ENCODE measurements around the gene PRRG2. TPM values are rescaled to one million over a fixed set of nuclear protein-coding genes. Genes with fewer than 3 reads are reported as not detected.

PRRG2 gene
- total RNA-seq, 1 experiment from 2014 or later, result 0.64 TPM

DNA sequence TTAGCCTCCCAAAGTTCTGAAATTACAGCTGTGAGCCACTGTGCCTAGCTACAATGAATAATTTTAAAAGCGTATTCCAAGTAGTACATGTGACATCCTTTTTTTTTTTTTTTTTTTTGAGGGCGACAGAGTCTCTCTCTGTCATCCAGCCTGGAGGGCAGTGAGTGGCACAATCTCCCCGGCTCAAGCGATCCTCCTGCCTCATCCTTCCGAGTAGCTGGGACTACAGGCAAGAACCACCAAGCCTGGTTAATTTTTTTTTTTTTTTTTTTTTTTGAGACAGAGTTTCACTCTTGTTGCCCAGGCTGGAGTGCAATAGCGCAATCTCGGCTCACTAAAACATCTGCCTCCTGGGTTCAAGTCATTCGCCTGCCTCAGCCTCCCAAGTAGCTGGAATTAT lies 6.1 kb downstream of the PRRG2 start:
- no TSS peak for BruUV-seq (replicated peaks)
- H3K27ac ChIP-seq (ENCODE audit: low read length), result no peak overlapping the region
- no peak for TF ChIP-seq POLR2AphosphoS5 (IDR thresholded peaks at IDR 0.05; ENCODE audit: low read depth, low read length)
- TF ChIP-seq, protein P1, sequence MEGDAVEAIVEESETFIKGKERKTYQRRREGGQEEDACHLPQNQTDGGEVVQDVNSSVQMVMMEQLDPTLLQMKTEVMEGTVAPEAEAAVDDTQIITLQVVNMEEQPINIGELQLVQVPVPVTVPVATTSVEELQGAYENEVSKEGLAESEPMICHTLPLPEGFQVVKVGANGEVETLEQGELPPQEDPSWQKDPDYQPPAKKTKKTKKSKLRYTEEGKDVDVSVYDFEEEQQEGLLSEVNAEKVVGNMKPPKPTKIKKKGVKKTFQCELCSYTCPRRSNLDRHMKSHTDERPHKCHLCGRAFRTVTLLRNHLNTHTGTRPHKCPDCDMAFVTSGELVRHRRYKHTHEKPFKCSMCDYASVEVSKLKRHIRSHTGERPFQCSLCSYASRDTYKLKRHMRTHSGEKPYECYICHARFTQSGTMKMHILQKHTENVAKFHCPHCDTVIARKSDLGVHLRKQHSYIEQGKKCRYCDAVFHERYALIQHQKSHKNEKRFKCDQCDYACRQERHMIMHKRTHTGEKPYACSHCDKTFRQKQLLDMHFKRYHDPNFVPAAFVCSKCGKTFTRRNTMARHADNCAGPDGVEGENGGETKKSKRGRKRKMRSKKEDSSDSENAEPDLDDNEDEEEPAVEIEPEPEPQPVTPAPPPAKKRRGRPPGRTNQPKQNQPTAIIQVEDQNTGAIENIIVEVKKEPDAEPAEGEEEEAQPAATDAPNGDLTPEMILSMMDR (IDR thresholded peaks at IDR 0.05), result no peak
- TF ChIP-seq, protein P2, sequence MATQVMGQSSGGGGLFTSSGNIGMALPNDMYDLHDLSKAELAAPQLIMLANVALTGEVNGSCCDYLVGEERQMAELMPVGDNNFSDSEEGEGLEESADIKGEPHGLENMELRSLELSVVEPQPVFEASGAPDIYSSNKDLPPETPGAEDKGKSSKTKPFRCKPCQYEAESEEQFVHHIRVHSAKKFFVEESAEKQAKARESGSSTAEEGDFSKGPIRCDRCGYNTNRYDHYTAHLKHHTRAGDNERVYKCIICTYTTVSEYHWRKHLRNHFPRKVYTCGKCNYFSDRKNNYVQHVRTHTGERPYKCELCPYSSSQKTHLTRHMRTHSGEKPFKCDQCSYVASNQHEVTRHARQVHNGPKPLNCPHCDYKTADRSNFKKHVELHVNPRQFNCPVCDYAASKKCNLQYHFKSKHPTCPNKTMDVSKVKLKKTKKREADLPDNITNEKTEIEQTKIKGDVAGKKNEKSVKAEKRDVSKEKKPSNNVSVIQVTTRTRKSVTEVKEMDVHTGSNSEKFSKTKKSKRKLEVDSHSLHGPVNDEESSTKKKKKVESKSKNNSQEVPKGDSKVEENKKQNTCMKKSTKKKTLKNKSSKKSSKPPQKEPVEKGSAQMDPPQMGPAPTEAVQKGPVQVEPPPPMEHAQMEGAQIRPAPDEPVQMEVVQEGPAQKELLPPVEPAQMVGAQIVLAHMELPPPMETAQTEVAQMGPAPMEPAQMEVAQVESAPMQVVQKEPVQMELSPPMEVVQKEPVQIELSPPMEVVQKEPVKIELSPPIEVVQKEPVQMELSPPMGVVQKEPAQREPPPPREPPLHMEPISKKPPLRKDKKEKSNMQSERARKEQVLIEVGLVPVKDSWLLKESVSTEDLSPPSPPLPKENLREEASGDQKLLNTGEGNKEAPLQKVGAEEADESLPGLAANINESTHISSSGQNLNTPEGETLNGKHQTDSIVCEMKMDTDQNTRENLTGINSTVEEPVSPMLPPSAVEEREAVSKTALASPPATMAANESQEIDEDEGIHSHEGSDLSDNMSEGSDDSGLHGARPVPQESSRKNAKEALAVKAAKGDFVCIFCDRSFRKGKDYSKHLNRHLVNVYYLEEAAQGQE (IDR thresholded peaks at IDR 0.05; ENCODE audit: insufficient read depth in 1 of 2, low read depth in 2 of 2, low read length in 1 of 2), result no peak
- no peak for TF ChIP-seq TCF7L2 (IDR thresholded peaks at IDR 0.05; ENCODE audit: low read depth, low read length)
- TF ChIP-seq SIN3A (IDR thresholded peaks at IDR 0.05; ENCODE audit: borderline replicate concordance, insufficient read depth, low read depth, low read length), result no peak
- ChIA-PET POLR2A (no interaction called here), CTCF (no interaction called here)
- ATAC-seq (no peak), DNase-seq (ENCODE audit: low read depth, low spot score) (no peak)
- no peak overlapping the region for H3K4me3 ChIP-seq (ENCODE audit: low read depth in 2 of 2, low read length in 2 of 2)
- no peaks in the 10 kb centered on the region for H3K4me1 ChIP-seq (ENCODE audit: control insufficient read depth, insufficient read depth, low read length)
- in situ Hi-C loops (cut with HindIII; ENCODE audit: low pct_unique_long_range_greater_than_20kb, low sequenced_read_pairs), result no loop called here
- H3K9me3 ChIP-seq (ENCODE audit: control insufficient read depth, insufficient read depth, low read depth, low read length), result no peaks in the 10 kb centered on the region
- no peaks in the 10 kb centered on the region for H3K27me3 ChIP-seq (ENCODE audit: control insufficient read depth, insufficient read depth, low read length)
- intact Hi-C loops (cut with micrococcal nuclease; ENCODE audit: unreplicated experiment), result no loop called here
- H3K36me3 ChIP-seq (ENCODE audit: control insufficient read depth, insufficient read depth, low read length), result peaks cover 4% of the 10 kb centered on the region; the same call in 1 of the 2 replicates

DNA sequence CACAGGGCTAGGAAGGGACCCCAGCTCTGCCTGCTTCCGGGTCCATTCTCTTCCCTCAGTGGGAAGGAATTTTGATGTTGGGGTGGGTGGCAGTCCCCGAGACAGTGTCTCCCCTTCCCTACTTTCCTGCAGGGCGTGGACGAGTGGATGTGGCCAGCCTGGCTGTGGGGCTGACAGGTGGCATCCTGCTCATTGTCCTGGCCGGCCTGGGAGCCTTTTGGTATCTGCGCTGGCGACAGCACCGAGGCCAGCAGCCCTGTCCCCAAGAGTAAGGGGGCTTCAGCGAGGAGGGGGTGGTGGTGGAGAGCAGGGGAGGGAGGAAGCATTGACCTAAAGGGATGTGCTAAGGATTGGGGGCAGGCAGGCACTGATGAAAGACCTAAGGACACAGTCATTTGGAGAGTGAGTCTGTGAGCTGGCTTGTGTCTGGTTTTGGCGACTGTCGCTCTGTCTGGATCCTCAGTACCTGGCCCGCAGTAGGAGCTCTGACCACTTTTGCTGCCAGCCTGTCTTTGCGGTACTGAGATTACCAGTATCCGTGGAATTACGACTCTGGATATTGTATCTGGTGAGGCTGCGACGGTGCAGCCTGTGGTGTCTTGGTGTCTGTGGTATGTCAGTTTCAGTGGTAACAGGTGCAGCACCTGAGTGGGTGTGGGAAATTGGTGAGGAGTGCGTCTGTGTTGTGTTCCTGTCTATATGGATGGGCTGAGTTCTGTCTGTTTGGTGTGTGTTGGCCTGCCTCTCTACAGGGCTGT lies 7.4 kb downstream of the PRRG2 start:
- ChIA-PET CTCF (no interaction called here), POLR2A (no interaction called here)
- intact Hi-C loops (cut with micrococcal nuclease; ENCODE audit: unreplicated experiment), result no loop called here
- Histone ChIP-seq H3K4me1 (ENCODE audit: control insufficient read depth, insufficient read depth, low read length) (peaks cover 1% of the 10 kb centered on the region), H3K27me3 (ENCODE audit: control insufficient read depth, insufficient read depth, low read length) (no peaks in the 10 kb centered on the region), H3K9me3 (ENCODE audit: control insufficient read depth, insufficient read depth, low read depth, low read length) (no peaks in the 10 kb centered on the region), H3K36me3 (ENCODE audit: control insufficient read depth, insufficient read depth, low read length) (peaks cover 4% of the 10 kb centered on the region; the same call in 1 of the 2 replicates), H3K27ac (ENCODE audit: low read length) (no peak overlapping the region), H3K4me3 (ENCODE audit: low read depth in 2 of 2, low read length in 2 of 2) (no peak overlapping the region)
- in situ Hi-C loops (cut with HindIII; ENCODE audit: low pct_unique_long_range_greater_than_20kb, low sequenced_read_pairs), result no loop called here
- DNase-seq (ENCODE audit: low read depth, low spot score), result no peak
- ATAC-seq, result no peak
- no peak for TF ChIP-seq SIN3A (IDR thresholded peaks at IDR 0.05; ENCODE audit: borderline replicate concordance, insufficient read depth, low read depth, low read length)
- no peak for TF ChIP-seq TCF7L2 (IDR thresholded peaks at IDR 0.05; ENCODE audit: low read depth, low read length)
- TF ChIP-seq, protein P2 (IDR thresholded peaks at IDR 0.05; ENCODE audit: insufficient read depth in 1 of 2, low read depth in 2 of 2, low read length in 1 of 2), result no peak
- TF ChIP-seq, protein P1 (IDR thresholded peaks at IDR 0.05), result no peak
- TF ChIP-seq POLR2AphosphoS5 (IDR thresholded peaks at IDR 0.05; ENCODE audit: low read depth, low read length), result no peak
- BruUV-seq (replicated peaks), result no TSS peak
